ENCODE measurements around the gene RFC5. TPM values are rescaled to one million over a fixed set of nuclear protein-coding genes. Genes with fewer than 3 reads are reported as not detected.

RFC5 gene
- total and polyA plus RNA-seq, 2 of the 8 experiments (the other 6 are each of a cell fraction or from before 2014, with no cell fraction given) = 34.4 to 40.6 TPM

- Histone ChIP-seq H2AFZ (ENCODE audit: low read length) (no peak overlapping the region), H2BK120ac (replicated peaks; ENCODE audit: low read depth, low read length) (no peak overlapping the region)
- 92% methylated on average over 4 of the region's 4 CpGs; no CpG with 5 or more reads in 1 of the 2 experiments for WGBS, 2 experiments (ENCODE audit: extremely low coverage in 1 of 2, insufficient coverage in 1 of 2, insufficient read length in 1 of 2, insufficient replicate concordance in 2 of 2, low coverage in 1 of 2, low lambda C conversion rate in 2 of 2, missing lambda C conversion rate in 1 of 2)
Observed at GRCh38 chr12:118042091-118042490, 25.6 kb downstream of the RFC5 start.

More at GRCh38 chr12:118042091-118042490, 25.6 kb downstream of the RFC5 start:
- Histone ChIP-seq H2BK15ac (ENCODE audit: low read length) (no peak overlapping the region), H2AK5ac (ENCODE audit: low read depth, low read length) (no peak overlapping the region), H3K9ac (replicated peaks in 1 of 4; ENCODE audit: extremely low read depth in 1 of 4, low read depth in 3 of 4, low read length in 3 of 4) (no peak overlapping the region), H3K18ac (ENCODE audit: extremely low read depth, low read length) (no peak overlapping the region), H2BK12ac (ENCODE audit: low read depth, low read length) (no peak overlapping the region), H3K9me3 (ENCODE audit: insufficient read depth in 2 of 2, low read depth in 1 of 2, low read length in 1 of 2) (no peaks in the 10 kb centered on the region), H4K20me1 (replicated peaks in 1 of 2; ENCODE audit: control insufficient read depth in 1 of 2, insufficient read depth in 2 of 2, low read length in 2 of 2) (peaks cover 0 to 2% of the 10 kb centered on the region in 2 experiments), H4K91ac (replicated peaks; ENCODE audit: insufficient read length, low read length) (no peak overlapping the region), H3K23ac (ENCODE audit: insufficient read length) (no peak overlapping the region), H3K4ac (replicated peaks; ENCODE audit: insufficient read length, low read depth, low read length) (no peak overlapping the region), H3K79me2 (ENCODE audit: control insufficient read depth in 1 of 2, insufficient read depth in 2 of 2, low read length in 2 of 2) (peaks cover 0 to 3% of the 10 kb centered on the region in 2 experiments; a peak in 1 of 4 replicates), H3K4me2 (ENCODE audit: insufficient read depth in 1 of 2, low read depth in 2 of 2, low read length in 2 of 2) (no peak overlapping the region), H3K79me1 (ENCODE audit: low read depth, low read length) (no peaks in the 10 kb centered on the region), H3K27me3 (replicated peaks in 1 of 4; ENCODE audit: control insufficient read depth in 3 of 4, extremely low read depth in 1 of 4, insufficient read depth in 3 of 4, low read length in 3 of 4) (no peaks in the 10 kb centered on the region; a peak in 1 of 7 replicates), H3K27ac (ENCODE audit: low read depth, low read length) (no peak overlapping the region), H3K4me3 (ENCODE audit: extremely low read depth in 1 of 4, insufficient read depth in 2 of 4, low read depth in 3 of 4, low read length in 4 of 4) (no peak overlapping the region), H2BK20ac (ENCODE audit: low read length) (no peak overlapping the region), H4K5ac (ENCODE audit: insufficient read length, low read depth, low read length) (no peak overlapping the region), H3K4me1 (replicated peaks in 1 of 4; ENCODE audit: control insufficient read depth in 3 of 4, insufficient read depth in 4 of 4, low read length in 3 of 4) (no peaks in the 10 kb centered on the region), H3K23me2 (ENCODE audit: low read depth, low read length) (no peaks in the 10 kb centered on the region), H3K14ac (ENCODE audit: insufficient read length) (no peak overlapping the region), H2BK5ac (ENCODE audit: low read depth, low read length) (no peak overlapping the region), H4K8ac (ENCODE audit: extremely low read depth, insufficient read depth, low read length) (no peak overlapping the region), H3K36me3 (ENCODE audit: control insufficient read depth in 2 of 4, insufficient read depth in 4 of 4, low read length in 3 of 4) (peaks cover 13 to 65% (median 31%) of the 10 kb centered on the region in 4 experiments), H3K56ac (replicated peaks; ENCODE audit: insufficient read length, low read depth, low read length) (no peak overlapping the region)
- ChIA-PET POLR2A (ENCODE audit: partially characterized antibody) (interaction anchor here (0.9 kb wide), 1 partner anchor 18 kb away, joined by 3 read pairs; no protein-coding TSS in a partner anchor), CTCF (ENCODE audit: partially characterized antibody) (interaction anchor here (0.6 kb wide), 2 partner anchors 68 to 469 kb away, joined by 3 read pairs; no protein-coding TSS in a partner anchor)
- TF ChIP-seq ASH2L (IDR thresholded peaks at IDR 0.05; ENCODE audit: low read length) = no peak
- FAIRE-seq (no peak), DNase-seq (ENCODE audit: low read depth in 1 of 2, low spot score in 2 of 2) (no peak)
